Epithelial cell of proximal tubule (primary cell): ENCODE data around the gene ZYX. TPM values are rescaled to one million over a fixed set of nuclear protein-coding genes. Genes with fewer than 3 reads are reported as not detected.

Experiments
- DNase-seq: peaks from one replicate; pipeline ENCODE4 v3.0.0-alpha.2; 2011; ENCODE audit warnings: low read depth
- H3K4me3 ChIP-seq: 2 replicates; pipeline ENCODE4 v1.5.1; 2011; ENCODE audit warnings: low read depth, mild to moderate bottlenecking, low read length
- CTCF ChIP-seq: conservative IDR thresholded peaks from 2 replicates; pipeline ENCODE4 v1.5.1; 2012; ENCODE audit warnings: low read depth, mild to moderate bottlenecking, low read length
- total RNA-seq: library from RNA; depleted of rRNA; stranded (reverse); fragments of >200 nt; gene quantifications from 2 replicates; pipeline ENCODE4 v1.2.3, GENCODE V29; 2015

ZYX gene
- total RNA-seq, 1 donor from 2014 or later: 117 TPM

- peak overlapping the region; percentile 97 for H3K4me3 ChIP-seq
- no peak for TF ChIP-seq CTCF
- no peak for DNase-seq
Measured at GRCh38 chr7:143381427-143382125, 431 bp downstream of the ZYX start.

GRCh38 chr7:143382126-143382790 lies 1.1 kb downstream of the ZYX start:
- no peak for DNase-seq
- no peak for TF ChIP-seq CTCF
- H3K4me3 ChIP-seq: peak overlapping the region; percentile 97

- no peak for DNase-seq
- TF ChIP-seq CTCF: no peak
- peak overlapping the region; percentile 97 for H3K4me3 ChIP-seq
Measured at GRCh38 chr7:143382791-143383641, 1.9 kb downstream of the ZYX start.

- H3K4me3 ChIP-seq: peak overlapping the region; percentile 97
- no peak for TF ChIP-seq CTCF
- no peak for DNase-seq
Measured at GRCh38 chr7:143383642-143383957, 2.5 kb downstream of the ZYX start.

- no peak for TF ChIP-seq CTCF
- peak overlapping the region; percentile 5 for H3K4me3 ChIP-seq
Measured at GRCh38 chr7:143384148-143384547, 3.0 kb downstream of the ZYX start.

GRCh38 chr7:143384661-143385631 lies 3.8 kb downstream of the ZYX start:
- no peak for TF ChIP-seq CTCF
- H3K4me3 ChIP-seq: peak overlapping the region; percentile 14
- no peak for DNase-seq

More at GRCh38 chr7:143384148-143384547, 3.0 kb downstream of the ZYX start:
- DNase-seq: no peak
